HepG2 (cell line): ENCODE results near the gene RAB27B. TPM values are rescaled to one million over a fixed set of nuclear protein-coding genes. Genes with fewer than 3 reads are reported as not detected.

Experiments used
- MLLT10 ChIP-seq: sonication (generic); formaldehyde crosslinking; IDR thresholded peaks from 2 replicates; pipeline ENCODE4 v1.4.0; 2020; ENCODE audit warnings: missing genetic modification reagents
- ZNF224 ChIP-seq: sonication (generic); formaldehyde crosslinking; IDR thresholded peaks from 2 replicates; pipeline ENCODE4 v1.5.0; 2020; ENCODE audit warnings: mild to moderate bottlenecking, missing genetic modification reagents
- polyA plus RNA-seq, 8 experiments: library from polyadenylated mRNA; depleted of rRNA in 3 of 8; stranded (reverse) in 7 of 8; unstranded in 1 of 8; fragments of >200 nt; fragmentation: Illumina TruSeq in 4 of 8; extraction: Trizol in 4 of 8; gene quantifications; 2 replicates each; pipeline versions ENCODE4 v1.2.1 to v1.2.3, GENCODE V29; 2011 to 2016; ENCODE audit warnings: low read depth in 4 of 8, missing spikeins in 1 of 8, mixed read lengths in 1 of 8; ENCODE audit not compliant: insufficient read depth in 1 of 8
- total RNA-seq, 5 experiments: library from RNA; depleted of rRNA; stranded (reverse); fragments of >200 nt; fragmentation: Illumina TruSeq; extraction: Trizol; gene quantifications; 2 replicates each; pipeline ENCODE4 v1.2.3, GENCODE V29; 2016; ENCODE audit warnings: low read depth in 1 of 5
- TF ChIP-seq, protein P1 (sequence below): sonication (generic); formaldehyde crosslinking; IDR thresholded peaks from 2 replicates; pipeline ENCODE4 v1.5.1; 2020; ENCODE audit warnings: mild to moderate bottlenecking, missing genetic modification reagents, moderate library complexity
- TF ChIP-seq, protein P2 (sequence below), 2 experiments: IDR thresholded peaks; 2 replicates each; pipeline ENCODE4 v1.6.1; 2011 to 2012; ENCODE audit warnings: low read length in 2 of 2, borderline replicate concordance in 1 of 2, low read depth in 1 of 2, mild to moderate bottlenecking in 1 of 2, moderate library complexity in 1 of 2
- TF ChIP-seq, protein P3 (sequence below): sonication (generic); formaldehyde crosslinking; IDR thresholded peaks from 2 replicates; pipeline ENCODE4 v1.8.1; 2023; ENCODE audit warnings: mild to moderate bottlenecking, missing genetic modification reagents

RAB27B gene
- total and polyA plus RNA-seq, 2 of the 13 experiments (the other 11 are each of a cell fraction or from before 2014, with no cell fraction given), result not detected

- TF ChIP-seq, protein P1, sequence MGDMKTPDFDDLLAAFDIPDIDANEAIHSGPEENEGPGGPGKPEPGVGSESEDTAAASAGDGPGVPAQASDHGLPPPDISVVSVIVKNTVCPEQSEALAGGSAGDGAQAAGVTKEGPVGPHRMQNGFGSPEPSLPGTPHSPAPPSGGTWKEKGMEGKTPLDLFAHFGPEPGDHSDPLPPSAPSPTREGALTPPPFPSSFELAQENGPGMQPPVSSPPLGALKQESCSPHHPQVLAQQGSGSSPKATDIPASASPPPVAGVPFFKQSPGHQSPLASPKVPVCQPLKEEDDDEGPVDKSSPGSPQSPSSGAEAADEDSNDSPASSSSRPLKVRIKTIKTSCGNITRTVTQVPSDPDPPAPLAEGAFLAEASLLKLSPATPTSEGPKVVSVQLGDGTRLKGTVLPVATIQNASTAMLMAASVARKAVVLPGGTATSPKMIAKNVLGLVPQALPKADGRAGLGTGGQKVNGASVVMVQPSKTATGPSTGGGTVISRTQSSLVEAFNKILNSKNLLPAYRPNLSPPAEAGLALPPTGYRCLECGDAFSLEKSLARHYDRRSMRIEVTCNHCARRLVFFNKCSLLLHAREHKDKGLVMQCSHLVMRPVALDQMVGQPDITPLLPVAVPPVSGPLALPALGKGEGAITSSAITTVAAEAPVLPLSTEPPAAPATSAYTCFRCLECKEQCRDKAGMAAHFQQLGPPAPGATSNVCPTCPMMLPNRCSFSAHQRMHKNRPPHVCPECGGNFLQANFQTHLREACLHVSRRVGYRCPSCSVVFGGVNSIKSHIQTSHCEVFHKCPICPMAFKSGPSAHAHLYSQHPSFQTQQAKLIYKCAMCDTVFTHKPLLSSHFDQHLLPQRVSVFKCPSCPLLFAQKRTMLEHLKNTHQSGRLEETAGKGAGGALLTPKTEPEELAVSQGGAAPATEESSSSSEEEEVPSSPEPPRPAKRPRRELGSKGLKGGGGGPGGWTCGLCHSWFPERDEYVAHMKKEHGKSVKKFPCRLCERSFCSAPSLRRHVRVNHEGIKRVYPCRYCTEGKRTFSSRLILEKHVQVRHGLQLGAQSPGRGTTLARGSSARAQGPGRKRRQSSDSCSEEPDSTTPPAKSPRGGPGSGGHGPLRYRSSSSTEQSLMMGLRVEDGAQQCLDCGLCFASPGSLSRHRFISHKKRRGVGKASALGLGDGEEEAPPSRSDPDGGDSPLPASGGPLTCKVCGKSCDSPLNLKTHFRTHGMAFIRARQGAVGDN, result no peak
- TF ChIP-seq ZNF224 (CRISPR knock-in tag) (no peak), MLLT10 (CRISPR knock-in tag) (no peak)
- TF ChIP-seq, protein P2, sequence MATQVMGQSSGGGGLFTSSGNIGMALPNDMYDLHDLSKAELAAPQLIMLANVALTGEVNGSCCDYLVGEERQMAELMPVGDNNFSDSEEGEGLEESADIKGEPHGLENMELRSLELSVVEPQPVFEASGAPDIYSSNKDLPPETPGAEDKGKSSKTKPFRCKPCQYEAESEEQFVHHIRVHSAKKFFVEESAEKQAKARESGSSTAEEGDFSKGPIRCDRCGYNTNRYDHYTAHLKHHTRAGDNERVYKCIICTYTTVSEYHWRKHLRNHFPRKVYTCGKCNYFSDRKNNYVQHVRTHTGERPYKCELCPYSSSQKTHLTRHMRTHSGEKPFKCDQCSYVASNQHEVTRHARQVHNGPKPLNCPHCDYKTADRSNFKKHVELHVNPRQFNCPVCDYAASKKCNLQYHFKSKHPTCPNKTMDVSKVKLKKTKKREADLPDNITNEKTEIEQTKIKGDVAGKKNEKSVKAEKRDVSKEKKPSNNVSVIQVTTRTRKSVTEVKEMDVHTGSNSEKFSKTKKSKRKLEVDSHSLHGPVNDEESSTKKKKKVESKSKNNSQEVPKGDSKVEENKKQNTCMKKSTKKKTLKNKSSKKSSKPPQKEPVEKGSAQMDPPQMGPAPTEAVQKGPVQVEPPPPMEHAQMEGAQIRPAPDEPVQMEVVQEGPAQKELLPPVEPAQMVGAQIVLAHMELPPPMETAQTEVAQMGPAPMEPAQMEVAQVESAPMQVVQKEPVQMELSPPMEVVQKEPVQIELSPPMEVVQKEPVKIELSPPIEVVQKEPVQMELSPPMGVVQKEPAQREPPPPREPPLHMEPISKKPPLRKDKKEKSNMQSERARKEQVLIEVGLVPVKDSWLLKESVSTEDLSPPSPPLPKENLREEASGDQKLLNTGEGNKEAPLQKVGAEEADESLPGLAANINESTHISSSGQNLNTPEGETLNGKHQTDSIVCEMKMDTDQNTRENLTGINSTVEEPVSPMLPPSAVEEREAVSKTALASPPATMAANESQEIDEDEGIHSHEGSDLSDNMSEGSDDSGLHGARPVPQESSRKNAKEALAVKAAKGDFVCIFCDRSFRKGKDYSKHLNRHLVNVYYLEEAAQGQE (IDR thresholded peaks at IDR 0.05; ENCODE audit: borderline replicate concordance in 1 of 2, low read depth in 1 of 2, low read length in 2 of 2), result no peak
- TF ChIP-seq, protein P3, sequence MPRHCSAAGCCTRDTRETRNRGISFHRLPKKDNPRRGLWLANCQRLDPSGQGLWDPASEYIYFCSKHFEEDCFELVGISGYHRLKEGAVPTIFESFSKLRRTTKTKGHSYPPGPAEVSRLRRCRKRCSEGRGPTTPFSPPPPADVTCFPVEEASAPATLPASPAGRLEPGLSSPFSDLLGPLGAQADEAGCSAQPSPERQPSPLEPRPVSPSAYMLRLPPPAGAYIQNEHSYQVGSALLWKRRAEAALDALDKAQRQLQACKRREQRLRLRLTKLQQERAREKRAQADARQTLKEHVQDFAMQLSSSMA (CRISPR knock-in tag), result no peak
These were observed 7.7 kb downstream of the RAB27B start (continued) for GRCh38 chr18:54835944-54836343.
